Activated T-cell treated with anti-CD3 and anti-CD28 coated beads, Interleukin-2, amount 50 U/mL, for 24 hours (primary cell): Measurements from ENCODE around the gene ANXA11.

Experiments
- DNase-seq: peaks from one replicate; pipeline ENCODE4 v3.0.0-alpha.2; 2020
- H3K27ac Mint-ChIP-seq: 2 replicates; pipeline ENCODE4 v1.8.0; 2020; ENCODE audit warnings: mild to moderate bottlenecking, mixed read lengths
- H3K27me3 Mint-ChIP-seq: 2 replicates; pipeline ENCODE4 v1.8.0; 2020; ENCODE audit warnings: mixed read lengths
- H3K36me3 Mint-ChIP-seq: 2 replicates; pipeline ENCODE4 v1.8.0; 2020; ENCODE audit warnings: low read depth, mixed read lengths
- H3K4me1 Mint-ChIP-seq: 2 replicates; pipeline ENCODE4 v1.8.0; 2020; ENCODE audit warnings: low read depth, mixed read lengths
- H3K4me3 Mint-ChIP-seq: 2 replicates; pipeline ENCODE4 v1.8.0; 2020; ENCODE audit warnings: mild to moderate bottlenecking, moderate library complexity, mixed read lengths
- H3K9me3 Mint-ChIP-seq: 2 replicates; pipeline ENCODE4 v1.8.0; 2020; ENCODE audit warnings: mixed read lengths

The ANXA11 gene

DNA sequence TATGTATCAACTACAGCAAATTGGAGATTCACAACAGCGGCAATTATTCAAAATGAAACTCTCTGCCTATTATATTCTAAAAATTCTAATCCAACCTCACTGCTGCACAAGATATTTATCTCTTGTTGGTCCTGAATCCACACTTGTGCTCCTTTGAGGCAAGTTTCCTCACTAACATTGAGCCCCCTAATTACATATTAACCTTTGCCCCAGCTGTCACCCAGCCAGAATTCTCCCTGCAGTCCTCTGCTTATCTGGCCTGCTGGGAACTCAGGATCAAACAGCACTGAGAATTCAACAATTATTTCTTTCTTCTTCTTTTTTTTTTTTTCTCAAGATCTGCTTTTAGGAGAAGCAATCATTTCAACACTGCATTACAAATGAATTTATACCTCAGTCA, 94.4 kb downstream of the ANXA11 start:
- DNase-seq = no peak
- no peak overlapping the region for H3K4me3 Mint-ChIP-seq
- peaks cover 3% of the 10 kb centered on the region for H3K4me1 Mint-ChIP-seq
- H3K27ac Mint-ChIP-seq = no peak overlapping the region
- H3K36me3 Mint-ChIP-seq = peaks cover 3% of the 10 kb centered on the region
- no peaks in the 10 kb centered on the region for H3K27me3 Mint-ChIP-seq
- peaks cover 18% of the 10 kb centered on the region for H3K9me3 Mint-ChIP-seq

- no peak for DNase-seq
- Mint-ChIP-seq H3K27ac (no peak overlapping the region), H3K9me3 (peaks cover 18% of the 10 kb centered on the region), H3K27me3 (no peaks in the 10 kb centered on the region), H3K36me3 (peaks cover 3% of the 10 kb centered on the region), H3K4me3 (no peak overlapping the region), H3K4me1 (peaks cover 16% of the 10 kb centered on the region)
Measured at GRCh38 chr10:80108576-80109239, 96.6 kb downstream of the ANXA11 start.

GRCh38 chr10:80104066-80104926, 101.0 kb downstream of the ANXA11 start:
- Mint-ChIP-seq H3K9me3 (peaks cover 11% of the 10 kb centered on the region), H3K27ac (no peak overlapping the region), H3K4me1 (peaks cover 13% of the 10 kb centered on the region), H3K4me3 (no peak overlapping the region), H3K36me3 (peaks cover under 1% of the 10 kb centered on the region), H3K27me3 (no peaks in the 10 kb centered on the region)
- DNase-seq = no peak
